Kidney epithelial cell (primary cell): ENCODE results near the gene TMCC2. TPM values are rescaled to one million over a fixed set of nuclear protein-coding genes. Genes with fewer than 3 reads are reported as not detected.

Source experiments
- DNase-seq: peaks from one replicate; pipeline ENCODE4 v3.0.0-alpha.2; 2010; ENCODE audit warnings: low read depth
- H3K27me3 ChIP-seq: 2 replicates; pipeline ENCODE4 v1.6.0; 2011; ENCODE audit warnings: low read length; ENCODE audit not compliant: control insufficient read depth, insufficient read depth
- H3K36me3 ChIP-seq: 2 replicates; pipeline ENCODE4 v1.5.1; 2011; ENCODE audit warnings: low read length; ENCODE audit not compliant: control insufficient read depth, insufficient read depth
- H3K4me3 ChIP-seq: 2 replicates; pipeline ENCODE4 v1.5.1; 2011; ENCODE audit warnings: low read depth, mild to moderate bottlenecking, control low read depth, low read length
- total RNA-seq: library from RNA; depleted of rRNA; stranded (reverse); fragments of >200 nt; gene quantifications from 2 replicates; pipeline ENCODE4 v1.2.3, GENCODE V29; 2015
- TF ChIP-seq, protein P1 (sequence below): IDR thresholded peaks from 2 replicates; pipeline ENCODE4 v1.5.1; 2011; ENCODE audit warnings: mild to moderate bottlenecking, moderate library complexity, low read length, control low read depth, inconsistent platforms; ENCODE audit not compliant: insufficient read depth, poor library complexity, severe bottlenecking

Gene TMCC2
- total RNA-seq, 1 donor from 2014 or later, result 12.7 TPM

DNA sequence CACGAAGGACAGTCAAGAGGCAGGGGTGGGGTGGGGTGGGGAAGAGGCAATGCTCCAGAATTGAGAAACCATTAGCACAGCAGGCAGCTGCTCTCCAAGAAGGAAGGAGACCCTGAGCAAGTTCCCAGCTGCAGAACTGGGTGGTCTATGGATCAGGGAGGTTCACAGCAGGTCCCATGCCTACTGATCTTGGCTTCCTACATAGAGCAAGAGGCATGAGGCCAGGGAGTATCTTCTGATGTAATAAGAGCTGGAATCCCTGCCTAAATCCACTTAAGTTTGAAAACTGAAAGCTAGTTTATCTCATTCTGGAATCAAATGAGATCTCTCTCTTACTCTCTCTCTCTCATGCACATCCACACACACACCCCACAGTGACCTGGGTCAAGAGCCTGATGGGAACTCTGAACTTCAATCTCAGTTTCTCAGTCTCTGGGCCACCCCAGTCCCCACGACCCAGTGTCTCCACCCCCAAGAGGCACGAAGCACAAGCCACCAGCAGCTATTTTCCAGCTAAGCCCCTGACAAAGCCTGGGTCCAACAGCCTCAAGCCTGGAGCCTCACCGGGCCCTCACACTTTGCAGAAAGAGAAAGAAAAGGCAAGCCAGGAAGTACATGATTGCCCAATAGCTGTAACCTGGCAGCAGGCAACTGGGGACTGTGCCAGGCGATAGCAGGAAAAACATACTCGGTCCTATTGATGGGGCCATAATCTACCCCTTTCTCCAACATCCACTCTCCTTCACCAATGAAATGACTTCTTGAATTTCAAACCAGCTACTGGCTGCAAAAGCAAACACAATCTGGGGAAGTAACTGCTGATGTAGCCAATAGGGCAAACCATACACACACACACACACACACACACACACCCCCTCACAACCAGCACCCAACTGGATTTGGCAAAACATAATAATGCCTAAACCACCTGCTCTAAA, 91.6 kb downstream of the TMCC2 start:
- TF ChIP-seq, protein P1, sequence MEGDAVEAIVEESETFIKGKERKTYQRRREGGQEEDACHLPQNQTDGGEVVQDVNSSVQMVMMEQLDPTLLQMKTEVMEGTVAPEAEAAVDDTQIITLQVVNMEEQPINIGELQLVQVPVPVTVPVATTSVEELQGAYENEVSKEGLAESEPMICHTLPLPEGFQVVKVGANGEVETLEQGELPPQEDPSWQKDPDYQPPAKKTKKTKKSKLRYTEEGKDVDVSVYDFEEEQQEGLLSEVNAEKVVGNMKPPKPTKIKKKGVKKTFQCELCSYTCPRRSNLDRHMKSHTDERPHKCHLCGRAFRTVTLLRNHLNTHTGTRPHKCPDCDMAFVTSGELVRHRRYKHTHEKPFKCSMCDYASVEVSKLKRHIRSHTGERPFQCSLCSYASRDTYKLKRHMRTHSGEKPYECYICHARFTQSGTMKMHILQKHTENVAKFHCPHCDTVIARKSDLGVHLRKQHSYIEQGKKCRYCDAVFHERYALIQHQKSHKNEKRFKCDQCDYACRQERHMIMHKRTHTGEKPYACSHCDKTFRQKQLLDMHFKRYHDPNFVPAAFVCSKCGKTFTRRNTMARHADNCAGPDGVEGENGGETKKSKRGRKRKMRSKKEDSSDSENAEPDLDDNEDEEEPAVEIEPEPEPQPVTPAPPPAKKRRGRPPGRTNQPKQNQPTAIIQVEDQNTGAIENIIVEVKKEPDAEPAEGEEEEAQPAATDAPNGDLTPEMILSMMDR, result no peak
- H3K36me3 ChIP-seq, result no peaks in the 10 kb centered on the region
- no peak for DNase-seq
- no peaks in the 10 kb centered on the region for H3K27me3 ChIP-seq
- peak overlapping the region; percentile 34 for H3K4me3 ChIP-seq

DNA sequence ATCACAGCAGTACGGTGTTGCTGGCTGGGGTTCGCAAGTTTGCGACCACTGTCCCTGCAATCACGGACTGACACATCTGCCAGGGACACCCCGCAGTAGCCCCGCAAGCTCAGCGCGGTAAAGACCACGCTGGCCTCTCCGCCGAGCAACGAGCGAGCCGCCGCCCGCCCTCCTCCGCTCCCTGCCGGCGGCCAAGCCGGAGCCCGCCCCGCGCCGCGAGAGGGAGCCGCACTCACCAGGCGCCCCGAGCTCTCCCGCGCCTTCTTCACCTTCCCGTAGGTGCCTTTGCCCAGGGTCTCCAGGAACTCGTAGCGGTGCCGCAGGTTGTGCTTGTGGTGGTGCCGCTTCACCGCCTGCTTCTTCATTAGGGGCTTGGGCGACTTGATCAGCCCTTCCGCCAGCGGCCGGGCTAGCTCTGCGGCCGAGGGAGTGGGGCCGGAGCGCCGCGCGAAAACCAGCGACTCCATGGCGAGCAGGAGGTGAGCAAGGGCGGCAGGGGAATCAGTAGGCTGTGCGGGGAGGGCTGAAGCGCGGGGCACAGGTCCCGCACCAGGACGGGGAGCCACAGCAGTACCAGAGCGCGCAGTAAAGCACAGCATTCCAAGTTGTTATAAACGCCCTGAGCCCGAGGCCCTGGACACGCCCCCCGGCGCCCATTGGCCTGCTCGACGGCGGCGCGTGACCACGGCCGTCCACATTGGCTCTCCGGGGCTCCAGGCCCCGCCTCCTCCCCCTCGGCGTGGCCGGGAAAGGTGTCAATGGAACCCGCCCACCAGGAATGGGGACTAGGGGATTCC, 93.6 kb downstream of the TMCC2 start, which contains the start of gene NUAK2:
NUAK2 (minus strand) TSS at position 584 of the 797 bp plus-strand sequence; CDS start at position 467, 117 bp downstream.
- Histone ChIP-seq H3K4me3 (peak within 1 kb of the TSS; percentile 89), H3K36me3 (no peaks in the 10 kb centered on the region), H3K27me3 (no peaks in the 10 kb centered on the region)
- DNase-seq, result peak; percentile 67
- TF ChIP-seq, protein P1, result peak; percentile 12

DNA sequence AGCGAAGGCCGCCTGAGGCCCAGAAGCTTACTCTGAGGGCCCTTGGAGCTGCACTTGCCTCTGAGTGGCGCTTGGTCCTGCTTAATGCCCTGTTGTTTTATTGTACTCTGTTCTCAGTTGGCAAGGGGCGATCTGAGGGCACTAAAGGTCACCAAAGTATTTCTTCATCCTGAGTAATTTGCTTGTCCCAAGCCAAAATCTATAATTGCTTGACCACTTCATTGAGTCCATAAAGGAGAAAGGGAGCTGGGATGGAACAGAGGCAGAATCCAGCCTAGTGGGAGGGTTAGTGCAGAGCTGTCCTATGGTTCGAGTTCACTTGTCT, 94.2 kb downstream of the TMCC2 start:
- Histone ChIP-seq H3K4me3 (no peak overlapping the region), H3K27me3 (no peaks in the 10 kb centered on the region), H3K36me3 (no peaks in the 10 kb centered on the region)
- TF ChIP-seq, protein P1, result no peak
- DNase-seq, result no peak

Other genes with a start within 250 kb of the TMCC2 start
- gene CNTN2, start 184.7 kb upstream of the TMCC2 start, total RNA-seq, result not detected in 2 replicates
- 3.0 and 3.6 TPM in 2 replicates for gene TMEM81, start 143.5 kb upstream of the TMCC2 start, total RNA-seq
- 15.4 and 17.2 TPM in 2 replicates for gene RBBP5, start 106.0 kb upstream of the TMCC2 start, total RNA-seq
- 13.2 and 13.8 TPM in 2 replicates for gene DSTYK, start 16.2 kb upstream of the TMCC2 start, total RNA-seq
- gene NUAK2, start 93.8 kb downstream of the TMCC2 start, total RNA-seq, result 139 and 140 TPM in 2 replicates
- 6.7 and 16.5 TPM in 2 replicates for gene KLHDC8A, start 129.0 kb downstream of the TMCC2 start, total RNA-seq
- gene LEMD1, start 194.1 kb downstream of the TMCC2 start, total RNA-seq, result 4.3 and 5.1 TPM in 2 replicates
- gene BLACAT1, start 228.1 kb downstream of the TMCC2 start, total RNA-seq, result 1.5 and 2.0 TPM in 2 replicates